Small intestine (tissue), 4 donors: Measurements from ENCODE around the gene TYSND1. TPM values are rescaled to one million over a fixed set of nuclear protein-coding genes. Genes with fewer than 3 reads are reported as not detected.

ENCODE experiments used
- polyA plus RNA-seq, 4 donors: library from polyadenylated mRNA; stranded (reverse) in 3 of 4; unstranded in 1 of 4; fragments of 200-250 nt in 3 of 4; fragments of 120-200 nt in 1 of 4; gene quantifications; one replicate each; pipeline versions ENCODE4 v1.2.1 to v1.2.3, GENCODE V29; 2013
- donor health status: healthy with polysubstance abuse.
- donor health status: Bipolar disorder and iron deficiency.
- donor health status: healthy.

Gene TYSND1
- polyA plus RNA-seq, 4 donors = 10.5 to 17.9 (median 12.5) TPM

Other genes with a start within 250 kb of the TYSND1 start
- gene MACROH2A2, start 93.9 kb downstream of the TYSND1 start, polyA plus RNA-seq = 10 to 100 TPM in 2 of 4 donors, 1 to 10 TPM in 2; 2.9 to 45.8 (median 13.1) TPM
- gene AIFM2, start 13.9 kb downstream of the TYSND1 start, polyA plus RNA-seq = 10 to 100 TPM in 3 of 4 donors, 1 to 10 TPM in 1; 3.8 to 15.7 (median 13.6) TPM
- 10 to 100 TPM; 18.8 to 78.0 (median 26.5) TPM for gene SAR1A, start 23.8 kb upstream of the TYSND1 start, polyA plus RNA-seq
- gene PPA1, start 86.7 kb upstream of the TYSND1 start, polyA plus RNA-seq = 100 to 1,000 TPM; 103 to 383 (median 203) TPM
- under 1 TPM in 2 of 4 donors, not detected in 2; 0.06 to 0.22 TPM for gene NPFFR1, start 137.3 kb upstream of the TYSND1 start, polyA plus RNA-seq
- 10 to 100 TPM in 1 of 4 donors, 1 to 10 TPM in 2, under 1 TPM in 1; 0.89 to 10.9 (median 4.1) TPM for gene LRRC20, start 235.9 kb upstream of the TYSND1 start, polyA plus RNA-seq